ENCODE results near the gene PDPK1. TPM values are rescaled to one million over a fixed set of nuclear protein-coding genes. Genes with fewer than 3 reads are reported as not detected.

Gene PDPK1
- total and polyA plus RNA-seq, 2 donors (not counting 1 experiment from before 2014, with no cell fraction given) = 25.9 to 30.7 TPM

GRCh38 chr16:2513405-2514332 lies 24.2 kb upstream of the PDPK1 start, which contains the start of gene ATP6V0C:
Gene ATP6V0C (plus strand): TSS chr16:2513952. CDS start chr16:2514104, 152 bp downstream.
- Histone ChIP-seq H3K4me2 (ENCODE audit: extremely low read depth, insufficient read depth, low read length) (peak within 1 kb of the TSS; percentile 89), H3K27ac (ENCODE audit: insufficient read depth, low read length) (peak within 1 kb of the TSS; percentile 90), H3K79me2 (ENCODE audit: control insufficient read depth, insufficient read depth, low read length) (peaks cover 47% of the 10 kb centered on the region), H3K4me1 (ENCODE audit: control insufficient read depth, extremely low read depth, insufficient read depth, low read length) (peaks cover 18% of the 10 kb centered on the region), H2AFZ (ENCODE audit: low read length) (no peak within 1 kb of the TSS), H4K20me1 (ENCODE audit: control insufficient read depth, extremely low read depth, insufficient read depth, low read length) (peaks cover 2% of the 10 kb centered on the region), H3K36me3 (ENCODE audit: control insufficient read depth, insufficient read depth, low read length) (peaks cover 3% of the 10 kb centered on the region), H3K27me3 (ENCODE audit: control insufficient read depth, insufficient read depth, low read length) (no peaks in the 10 kb centered on the region), H3K4me3 (replicated peaks in 1 of 4; ENCODE audit: control extremely low read depth in 1 of 4, insufficient read depth in 1 of 4, low read depth in 3 of 4, low read length in 4 of 4) (peak within 1 kb of the TSS; percentile 57 to 96 (median 90)), H3K9ac (ENCODE audit: insufficient read depth, low read length) (peak within 1 kb of the TSS; percentile 96), H3K9me3 (ENCODE audit: control insufficient read depth, insufficient read depth, low read depth, low read length) (no peaks in the 10 kb centered on the region)
- TF ChIP-seq CTCF (conservative IDR thresholded peaks at IDR 0.05 in 1 of 2, IDR thresholded peaks at IDR 0.05 in 1 of 2; ENCODE audit: low read depth in 1 of 2, low read length in 2 of 2) = no peak
- TF ChIP-seq EZH2 (IDR thresholded peaks at IDR 0.05; ENCODE audit: low read length, missing control alignments) = no peak
- DNase-seq (ENCODE audit: low read depth in 2 of 2) = peak; percentile 76 to 82

GRCh38 chr16:2514333-2515179 lies 23.3 kb upstream of the PDPK1 start:
- peak overlapping the region; percentile 89 for H3K4me2 ChIP-seq (ENCODE audit: extremely low read depth, insufficient read depth, low read length)
- H3K9me3 ChIP-seq (ENCODE audit: control insufficient read depth, insufficient read depth, low read depth, low read length) = no peaks in the 10 kb centered on the region
- no peak for DNase-seq (ENCODE audit: low read depth in 2 of 2)
- TF ChIP-seq CTCF (conservative IDR thresholded peaks at IDR 0.05 in 1 of 2, IDR thresholded peaks at IDR 0.05 in 1 of 2; ENCODE audit: low read depth in 1 of 2, low read length in 2 of 2) (no peak), EZH2 (IDR thresholded peaks at IDR 0.05; ENCODE audit: low read length, missing control alignments) (no peak)
- H3K27me3 ChIP-seq (ENCODE audit: control insufficient read depth, insufficient read depth, low read length) = no peaks in the 10 kb centered on the region
- H3K27ac ChIP-seq (ENCODE audit: insufficient read depth, low read length) = peak overlapping the region; percentile 90
- peaks cover 8% of the 10 kb centered on the region for H3K36me3 ChIP-seq (ENCODE audit: control insufficient read depth, insufficient read depth, low read length)
- peaks cover 23% of the 10 kb centered on the region for H3K4me1 ChIP-seq (ENCODE audit: control insufficient read depth, extremely low read depth, insufficient read depth, low read length)
- H3K79me2 ChIP-seq (ENCODE audit: control insufficient read depth, insufficient read depth, low read length) = peaks cover 56% of the 10 kb centered on the region
- peaks cover 2% of the 10 kb centered on the region for H4K20me1 ChIP-seq (ENCODE audit: control insufficient read depth, extremely low read depth, insufficient read depth, low read length)
- no peak overlapping the region for H2AFZ ChIP-seq (ENCODE audit: low read length)
- peak overlapping the region; percentile 57 to 96 (median 90) for H3K4me3 ChIP-seq (replicated peaks in 1 of 4; ENCODE audit: control extremely low read depth in 1 of 4, insufficient read depth in 1 of 4, low read depth in 3 of 4, low read length in 4 of 4)
- peak overlapping the region; percentile 96 for H3K9ac ChIP-seq (ENCODE audit: insufficient read depth, low read length)
